ENCODE data around the gene SYAP1.

The SYAP1 gene

DNA sequence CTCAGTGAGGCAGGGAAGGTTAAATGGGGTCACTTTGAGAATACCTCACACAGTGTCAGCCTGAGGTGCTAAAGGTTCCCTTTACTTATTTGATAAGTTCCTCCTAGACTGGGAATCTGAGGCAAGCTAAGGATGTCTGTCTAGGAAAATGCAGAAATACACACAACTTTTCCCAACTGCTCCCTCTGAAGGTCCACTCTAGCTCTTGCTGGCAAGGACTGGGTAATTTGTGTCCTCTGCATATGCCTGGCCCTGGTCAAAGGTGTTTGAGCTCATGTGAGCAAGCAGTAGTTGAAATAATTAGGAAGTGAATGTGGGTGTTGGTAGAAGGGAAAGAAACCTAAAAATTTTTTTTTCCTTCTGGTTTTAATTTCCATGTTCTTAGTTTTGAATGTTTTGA is 88.1 kb downstream of the SYAP1 start:
- Mint-ChIP-seq H3K36me3 (no peaks in the 10 kb centered on the region), H3K27me3 (no peaks in the 10 kb centered on the region), H3K27ac (no peak overlapping the region), H3K4me1 (peaks cover 14% of the 10 kb centered on the region), H3K9me3 (no peaks in the 10 kb centered on the region), H3K4me3 (no peak overlapping the region)
- no peak for ATAC-seq (ENCODE audit: low read depth)
- no peak for DNase-seq (ENCODE audit: low spot score in 2 of 2)

DNA sequence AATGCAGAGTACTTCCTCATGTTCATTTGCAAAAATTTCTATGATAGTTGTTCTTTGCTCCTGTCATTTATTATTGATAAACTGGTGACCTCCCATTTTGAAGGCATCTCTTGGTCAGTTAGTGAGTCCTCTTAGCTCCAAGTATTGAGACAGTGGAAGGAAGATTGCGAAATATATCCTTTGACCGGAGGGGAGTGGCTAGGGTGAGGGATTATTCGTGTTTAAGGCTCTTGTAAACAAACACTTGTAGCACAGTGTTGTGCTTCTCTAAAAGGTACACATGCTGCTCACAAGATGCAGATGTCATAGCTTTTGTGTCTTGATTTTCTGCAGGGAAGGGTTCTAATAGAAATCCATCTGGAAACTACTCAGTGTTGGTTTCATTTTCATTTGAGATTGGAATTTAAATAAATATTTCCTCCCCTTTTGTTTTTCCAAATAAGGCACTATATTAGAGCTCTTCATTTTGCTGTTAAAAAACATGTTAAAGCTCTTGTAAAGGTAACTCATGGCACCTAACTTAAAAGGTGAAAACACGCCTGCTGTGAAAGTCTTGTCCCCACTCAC is 88.6 kb downstream of the SYAP1 start:
- ATAC-seq (ENCODE audit: low read depth) (no peak), DNase-seq (ENCODE audit: low spot score in 2 of 2) (no peak)
- no peaks in the 10 kb centered on the region for H3K27me3 Mint-ChIP-seq
- no peak overlapping the region for H3K27ac Mint-ChIP-seq
- H3K4me1 Mint-ChIP-seq: peaks cover 14% of the 10 kb centered on the region
- H3K9me3 Mint-ChIP-seq: no peaks in the 10 kb centered on the region
- no peaks in the 10 kb centered on the region for H3K36me3 Mint-ChIP-seq
- H3K4me3 Mint-ChIP-seq: no peak overlapping the region

DNA sequence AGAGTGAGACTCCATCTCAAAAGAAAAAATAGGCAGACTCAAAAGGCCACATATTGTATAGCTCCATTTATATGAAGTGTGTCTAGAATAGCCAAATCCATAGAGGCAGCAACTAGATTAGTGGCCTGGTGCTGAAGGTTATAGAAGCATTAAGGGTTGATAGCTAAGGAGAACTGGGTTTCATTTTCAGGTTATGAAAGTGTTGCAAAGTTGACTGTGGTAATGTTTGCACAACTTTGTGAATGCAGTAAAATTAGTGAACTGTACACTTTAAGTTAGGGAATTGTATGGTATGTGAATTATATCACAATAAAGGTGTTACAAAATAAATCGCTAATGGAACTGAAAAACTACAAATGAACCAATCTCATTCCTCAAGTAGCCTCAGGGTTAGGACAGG is 95.2 kb downstream of the SYAP1 start:
- no peak overlapping the region for H3K27ac Mint-ChIP-seq
- H3K36me3 Mint-ChIP-seq: peaks cover 2% of the 10 kb centered on the region
- H3K9me3 Mint-ChIP-seq: no peaks in the 10 kb centered on the region
- no peak for DNase-seq (ENCODE audit: low spot score in 2 of 2)
- H3K27me3 Mint-ChIP-seq: no peaks in the 10 kb centered on the region
- no peak overlapping the region for H3K4me3 Mint-ChIP-seq
- no peak for ATAC-seq (ENCODE audit: low read depth)
- peaks cover 6% of the 10 kb centered on the region for H3K4me1 Mint-ChIP-seq

All from memory B cell (primary cell).